ENCODE measurements around the gene KRT4.

DNA sequence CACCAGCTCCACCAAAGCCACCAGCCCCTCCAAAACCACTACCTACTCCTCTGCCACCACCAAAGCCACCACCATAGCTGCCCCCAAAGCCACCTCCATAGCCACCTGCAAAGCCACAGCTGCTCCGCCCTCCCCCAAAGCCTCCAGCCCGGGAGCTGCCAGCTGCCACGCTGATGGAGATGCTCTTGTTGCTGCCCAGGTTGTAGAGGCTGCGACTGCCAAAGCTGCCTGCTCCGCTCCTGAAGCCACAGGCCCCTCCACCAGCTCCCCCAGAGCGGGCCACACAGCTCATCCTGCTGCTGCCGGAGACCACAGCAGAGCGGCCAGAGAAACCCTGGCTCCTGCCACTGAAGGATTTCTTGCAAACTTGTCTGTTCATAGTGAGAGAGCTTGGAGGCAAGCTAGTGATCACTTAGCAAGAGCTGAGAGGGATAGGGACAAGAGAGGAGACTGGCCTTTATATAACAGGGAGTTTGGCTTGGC is 37.0 kb downstream of the KRT4 start, which contains the start of gene KRT76:
- TF ChIP-seq POLR2A (IDR thresholded peaks at IDR 0.05; ENCODE audit: low read depth, low read length) (no peak), POLR2AphosphoS5 (IDR thresholded peaks at IDR 0.05; ENCODE audit: low read depth, low read length) (no peak)

Measured in GM12892 (cell line).